ENCODE results near the gene OR6C76.

OR6C76 gene

GRCh38 chr12:55467836-55468235 lies 41.8 kb downstream of the OR6C76 start:
- no peak for DNase-seq (ENCODE audit: low read depth in 3 of 3, low spot score in 1 of 3)

- DNase-seq (ENCODE audit: low read depth in 3 of 3, low spot score in 1 of 3), result no peak
Observed at GRCh38 chr12:55469291-55469690, 43.2 kb downstream of the OR6C76 start.

- DNase-seq (ENCODE audit: low read depth in 3 of 3, low spot score in 1 of 3), result no peak
Observed at GRCh38 chr12:55470088-55470829, 44.2 kb downstream of the OR6C76 start, which contains the start of gene OR6C70. OR6C70 (minus strand) TSS chr12:55470138; CDS start chr12:55470138, 0 bp downstream.

GRCh38 chr12:55472264-55472663 lies 46.2 kb downstream of the OR6C76 start:
- DNase-seq (ENCODE audit: low read depth in 3 of 3, low spot score in 1 of 3), result no peak
